H9 (cell line): ENCODE measurements around the gene CLIC1. TPM values are rescaled to one million over a fixed set of nuclear protein-coding genes. Genes with fewer than 3 reads are reported as not detected.

Experiments used
- DNase-seq: peaks from one replicate; pipeline ENCODE4 v3.0.0-alpha.2; 2017
- H2AFZ ChIP-seq: one replicate; pipeline ENCODE4 v1.6.1; 2013; ENCODE audit warnings: mild to moderate bottlenecking, low read length, control low read depth, moderate library complexity
- H2AK5ac ChIP-seq: 2 replicates; pipeline ENCODE4 v1.6.1; 2013; ENCODE audit warnings: low read length, control low read depth, mixed read lengths; ENCODE audit not compliant: insufficient read length
- H2BK120ac ChIP-seq: one replicate; pipeline ENCODE4 v1.6.1; 2013; ENCODE audit warnings: low read depth, mild to moderate bottlenecking, low read length, control low read depth, inconsistent platforms; ENCODE audit not compliant: poor library complexity, severe bottlenecking
- H2BK12ac ChIP-seq: 2 replicates; pipeline ENCODE4 v1.6.1; 2013; ENCODE audit warnings: low read length, control low read depth, mixed read lengths, low read depth; ENCODE audit not compliant: insufficient read length
- H2BK15ac ChIP-seq: 2 replicates; pipeline ENCODE4 v1.6.1; 2013; ENCODE audit warnings: low read depth, low read length, control low read depth
- H2BK20ac ChIP-seq: one replicate; pipeline ENCODE4 v1.6.1; 2013; ENCODE audit warnings: low read depth, mild to moderate bottlenecking, low read length, control low read depth, inconsistent platforms; ENCODE audit not compliant: poor library complexity, severe bottlenecking
- H2BK5ac ChIP-seq: 2 replicates; pipeline ENCODE4 v1.6.1; 2013; ENCODE audit warnings: low read length, control low read depth, mixed read lengths; ENCODE audit not compliant: insufficient read length
- H3K14ac ChIP-seq: 2 replicates; pipeline ENCODE4 v1.6.1; 2013; ENCODE audit warnings: low read length, control low read depth; ENCODE audit not compliant: insufficient read depth
- H3K18ac ChIP-seq: 2 replicates; pipeline ENCODE4 v1.6.1; 2013; ENCODE audit warnings: low read depth, mild to moderate bottlenecking, mixed read lengths, low read length, control low read depth; ENCODE audit not compliant: insufficient read length
- H3K23ac ChIP-seq: 2 replicates; pipeline ENCODE4 v1.6.1; 2013; ENCODE audit warnings: low read length, control low read depth, mixed read lengths, low read depth; ENCODE audit not compliant: insufficient read length
- H3K23me2 ChIP-seq: 2 replicates; pipeline ENCODE4 v1.6.1; 2013; ENCODE audit warnings: low read depth, mild to moderate bottlenecking, mixed read lengths, low read length, control low read depth; ENCODE audit not compliant: insufficient read length, poor library complexity, severe bottlenecking
- H3K27ac ChIP-seq: 2 replicates; pipeline ENCODE4 v1.5.1; 2013; ENCODE audit warnings: low read length, control low read depth, mixed read lengths, low read depth; ENCODE audit not compliant: insufficient read length
- H3K27me3 ChIP-seq: 2 replicates; pipeline ENCODE4 v1.6.1; 2013; ENCODE audit warnings: low read length, control low read depth, inconsistent platforms; ENCODE audit not compliant: insufficient read depth
- H3K4ac ChIP-seq: 2 replicates; pipeline ENCODE4 v1.6.1; 2013; ENCODE audit warnings: low read depth, mild to moderate bottlenecking, control low read depth, inconsistent platforms, low read length, moderate library complexity
- H3K4me1 ChIP-seq: 2 replicates; pipeline ENCODE4 v1.6.1; 2013; ENCODE audit warnings: low read length, control low read depth, inconsistent platforms; ENCODE audit not compliant: insufficient read depth
- H3K4me2 ChIP-seq: 2 replicates; pipeline ENCODE4 v1.6.1; 2013; ENCODE audit warnings: low read length, control low read depth, mixed read lengths; ENCODE audit not compliant: insufficient read length, insufficient read depth
- H3K56ac ChIP-seq: 2 replicates; pipeline ENCODE4 v1.6.1; 2013; ENCODE audit warnings: low read depth, mild to moderate bottlenecking, mixed read lengths, low read length, control low read depth; ENCODE audit not compliant: insufficient read length
- H3K79me1 ChIP-seq: 2 replicates; pipeline ENCODE4 v1.6.1; 2013; ENCODE audit warnings: low read depth, mild to moderate bottlenecking, moderate library complexity, low read length, control low read depth, inconsistent platforms; ENCODE audit not compliant: insufficient read depth, poor library complexity, severe bottlenecking
- H3K79me2 ChIP-seq: 2 replicates; pipeline ENCODE4 v1.6.1; 2013; ENCODE audit warnings: low read length, control low read depth, inconsistent platforms; ENCODE audit not compliant: insufficient read depth
- H3K9ac ChIP-seq: 2 replicates; pipeline ENCODE4 v1.6.1; 2013; ENCODE audit warnings: low read length, control low read depth, mixed read lengths; ENCODE audit not compliant: insufficient read length; ENCODE audit errors: extremely low read depth
- H3K9me3 ChIP-seq: one replicate; pipeline ENCODE4 v1.6.1; 2013; ENCODE audit warnings: low read depth, low read length, inconsistent platforms; ENCODE audit not compliant: control insufficient read depth
- H3T11ph ChIP-seq: one replicate; pipeline ENCODE4 v1.6.1; 2013; ENCODE audit warnings: mild to moderate bottlenecking, low read length, control low read depth, inconsistent platforms
- H4K20me1 ChIP-seq: one replicate; pipeline ENCODE4 v1.6.1; 2013; ENCODE audit not compliant: control insufficient read depth, insufficient read length, insufficient read depth
- H4K5ac ChIP-seq: 2 replicates; pipeline ENCODE4 v1.6.1; 2013; ENCODE audit warnings: low read depth, mild to moderate bottlenecking, mixed read lengths, low read length, control low read depth; ENCODE audit not compliant: insufficient read length
- H4K8ac ChIP-seq: replicated peaks from 2 replicates; pipeline ENCODE4 v1.6.1; 2013; ENCODE audit warnings: low read length, control low read depth, mixed read lengths, low read depth; ENCODE audit not compliant: insufficient read length
- H4K91ac ChIP-seq: 2 replicates; pipeline ENCODE4 v1.6.1; 2013; ENCODE audit warnings: low read depth, mild to moderate bottlenecking, moderate library complexity, mixed read lengths, low read length, control low read depth; ENCODE audit not compliant: insufficient read length
- H3K27ac Mint-ChIP-seq, 3 experiments: 2 replicates in 2 of 3; 3 replicates in 1 of 3; pipeline ENCODE4 v1.8.0; 2020 to 2021; ENCODE audit warnings: mixed read lengths in 3 of 3, mild to moderate bottlenecking in 1 of 3, moderate library complexity in 1 of 3
- H3K27me3 Mint-ChIP-seq: 2 replicates; pipeline ENCODE4 v1.8.0; 2021; ENCODE audit warnings: low read depth, mild to moderate bottlenecking, moderate library complexity, mixed read lengths
- H3K36me3 Mint-ChIP-seq, 3 experiments: 2 replicates in 2 of 3; 3 replicates in 1 of 3; pipeline ENCODE4 v1.8.0; 2020 to 2021; ENCODE audit warnings: low read depth in 3 of 3, mixed read lengths in 3 of 3; ENCODE audit not compliant: insufficient read depth in 1 of 3
- H3K4me1 Mint-ChIP-seq, 2 experiments: 2 replicates each; pipeline ENCODE4 v1.8.0; 2020; ENCODE audit warnings: mixed read lengths in 2 of 2
- H3K4me3 Mint-ChIP-seq, 2 experiments: 2 replicates in 1 of 2; 3 replicates in 1 of 2; pipeline ENCODE4 v1.8.0; 2020 to 2021; ENCODE audit warnings: mild to moderate bottlenecking in 2 of 2, mixed read lengths in 2 of 2, moderate library complexity in 1 of 2
- H3K9me3 Mint-ChIP-seq, 2 experiments: 2 replicates in 1 of 2; 3 replicates in 1 of 2; pipeline ENCODE4 v1.8.0; 2020; ENCODE audit warnings: mild to moderate bottlenecking in 2 of 2, mixed read lengths in 2 of 2, moderate library complexity in 1 of 2
- WGBS: extraction: QIAGEN DNeasy Blood & Tissue Kit; methylation state at CpG from one replicate; pipeline ENCODE4 v1.1.7; 2013; ENCODE audit warnings: missing lambda C conversion rate, low lambda C conversion rate, mixed read lengths; ENCODE audit not compliant: insufficient read length; ENCODE audit errors: extremely low coverage; 5-methylcytosine and 5-hydroxymethylcytosine counted together
- total RNA-seq: library from RNA; stranded (reverse); gene quantifications from 2 replicates; pipeline ENCODE4 v1.2.1, GENCODE V29; 2021
- TF ChIP-seq, protein P1 (sequence below): fragments of 200-600 bp; sonication (generic); conservative IDR thresholded peaks from 3 replicates; pipeline ENCODE4 v1.8.0; 2021; ENCODE audit warnings: antibody characterized with exemption, mild to moderate bottlenecking

CLIC1 gene
- total RNA-seq, 1 experiment from 2014 or later: 265 TPM

GRCh38 chr6:31708224-31708623, 28.1 kb downstream of the CLIC1 start:
- no peak overlapping the region for H3T11ph ChIP-seq

More at GRCh38 chr6:31708224-31708623, 28.1 kb downstream of the CLIC1 start:
- no peaks in the 10 kb centered on the region for H3K9me3 Mint-ChIP-seq
- H3K27me3 Mint-ChIP-seq: peaks cover 9% of the 10 kb centered on the region
- H3K79me1 ChIP-seq: no peaks in the 10 kb centered on the region
- no peaks in the 10 kb centered on the region; the same call in 1 of the 2 replicates for H3K4me1 ChIP-seq
- no peak overlapping the region for H3K4ac ChIP-seq
- H4K91ac ChIP-seq: no peak overlapping the region
- no peak overlapping the region for H3K56ac ChIP-seq
- H3K23me2 ChIP-seq: no peaks in the 10 kb centered on the region
- no peak overlapping the region for H3K18ac ChIP-seq
- TF ChIP-seq, protein P1, sequence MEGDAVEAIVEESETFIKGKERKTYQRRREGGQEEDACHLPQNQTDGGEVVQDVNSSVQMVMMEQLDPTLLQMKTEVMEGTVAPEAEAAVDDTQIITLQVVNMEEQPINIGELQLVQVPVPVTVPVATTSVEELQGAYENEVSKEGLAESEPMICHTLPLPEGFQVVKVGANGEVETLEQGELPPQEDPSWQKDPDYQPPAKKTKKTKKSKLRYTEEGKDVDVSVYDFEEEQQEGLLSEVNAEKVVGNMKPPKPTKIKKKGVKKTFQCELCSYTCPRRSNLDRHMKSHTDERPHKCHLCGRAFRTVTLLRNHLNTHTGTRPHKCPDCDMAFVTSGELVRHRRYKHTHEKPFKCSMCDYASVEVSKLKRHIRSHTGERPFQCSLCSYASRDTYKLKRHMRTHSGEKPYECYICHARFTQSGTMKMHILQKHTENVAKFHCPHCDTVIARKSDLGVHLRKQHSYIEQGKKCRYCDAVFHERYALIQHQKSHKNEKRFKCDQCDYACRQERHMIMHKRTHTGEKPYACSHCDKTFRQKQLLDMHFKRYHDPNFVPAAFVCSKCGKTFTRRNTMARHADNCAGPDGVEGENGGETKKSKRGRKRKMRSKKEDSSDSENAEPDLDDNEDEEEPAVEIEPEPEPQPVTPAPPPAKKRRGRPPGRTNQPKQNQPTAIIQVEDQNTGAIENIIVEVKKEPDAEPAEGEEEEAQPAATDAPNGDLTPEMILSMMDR: no peak
- H3K4me2 ChIP-seq: no peak overlapping the region
- H3K27ac Mint-ChIP-seq: no peak overlapping the region
- H3K9me3 ChIP-seq: no peaks in the 10 kb centered on the region
- H2BK15ac ChIP-seq: no peak overlapping the region
- no peak overlapping the region for H3K9ac ChIP-seq
- H2BK5ac ChIP-seq: no peak overlapping the region
- no peaks in the 10 kb centered on the region for H3K36me3 Mint-ChIP-seq
- H2BK120ac ChIP-seq: no peak overlapping the region
- H3K4me1 Mint-ChIP-seq: peaks cover 18 to 23% of the 10 kb centered on the region in 2 experiments
- H2AFZ ChIP-seq: no peak overlapping the region
- WGBS: no CpG with 5 or more reads among the region's 3 CpGs
- no peak overlapping the region for H3K23ac ChIP-seq
- H3K14ac ChIP-seq: no peak overlapping the region
- H2AK5ac ChIP-seq: no peak overlapping the region
- H4K20me1 ChIP-seq: no peaks in the 10 kb centered on the region
- DNase-seq: no peak
- H2BK12ac ChIP-seq: no peak overlapping the region
- H3K79me2 ChIP-seq: no peaks in the 10 kb centered on the region
- no peak overlapping the region for H3K4me3 Mint-ChIP-seq
- H3K27me3 ChIP-seq: no peaks in the 10 kb centered on the region
- no peak overlapping the region for H4K8ac ChIP-seq
- no peak overlapping the region for H3K27ac ChIP-seq
- no peak overlapping the region for H2BK20ac ChIP-seq
- H4K5ac ChIP-seq: no peak overlapping the region
